AG04450 (cell line): ENCODE measurements around the gene ETS2. TPM values are rescaled to one million over a fixed set of nuclear protein-coding genes. Genes with fewer than 3 reads are reported as not detected.

Source experiments
- CTCF ChIA-PET: fragments of 300-600, 350-600 bp; formaldehyde crosslinking; extraction: SDS; loops from one replicate; lab custom pipeline; 2022; ENCODE audit warnings: antibody characterized with exemption, inconsistent platforms; lab: Charles Lee
- POLR2A ChIA-PET: fragments of 350-600 bp; formaldehyde crosslinking; extraction: SDS; loops from one replicate; lab custom pipeline; 2021; ENCODE audit warnings: antibody characterized with exemption, inconsistent platforms; lab: Yijun Ruan, JAX
- DNase-seq: peaks from one replicate; pipeline ENCODE4 v3.0.0-alpha.2; 2011; ENCODE audit warnings: low read depth, low spot score
- H3K27ac ChIP-seq: one replicate; pipeline ENCODE4 v1.5.1; 2012; ENCODE audit warnings: low read depth, low read length, control low read depth
- H3K27me3 ChIP-seq: one replicate; pipeline ENCODE4 v1.6.0; 2012; ENCODE audit warnings: low read length; ENCODE audit not compliant: control insufficient read depth, insufficient read depth
- H3K4me3 ChIP-seq: 2 replicates; pipeline ENCODE4 v1.5.1; 2011; ENCODE audit warnings: mild to moderate bottlenecking, low read depth, low read length, control low read depth
- H3K9me3 ChIP-seq: 2 replicates; pipeline ENCODE4 v1.5.1; 2012; ENCODE audit warnings: low read length; ENCODE audit not compliant: control insufficient read depth, insufficient read depth
- CTCF ChIP-seq: IDR thresholded peaks from 2 replicates; pipeline ENCODE4 v1.5.1; 2011; ENCODE audit warnings: low read depth, low read length, control low read depth, inconsistent platforms
- polyA plus RNA-seq: library from polyadenylated mRNA; depleted of rRNA; stranded (reverse); fragments of >200 nt; gene quantifications from 2 replicates; pipeline ENCODE4 v1.2.3, GENCODE V29; 2011

The ETS2 gene
- polyA plus RNA-seq, 1 experiment = 60.1 TPM

GRCh38 chr21:38818325-38818723 lies 12.6 kb downstream of the ETS2 start:
- no peak for DNase-seq
- TF ChIP-seq CTCF = no peak
- POLR2A ChIA-PET = interaction anchor here (1.0 to 1.1 kb wide), 3 partner anchors 9 to 45 kb away, joined by 3 read pairs; partner anchors contain the start of gene ETS2
- CTCF ChIA-PET = no interaction called here
- Histone ChIP-seq H3K4me3 (no peak overlapping the region), H3K9me3 (no peaks in the 10 kb centered on the region), H3K27me3 (no peaks in the 10 kb centered on the region), H3K27ac (no peak overlapping the region)

- ChIA-PET POLR2A (interaction anchor here (0.5 to 1.1 kb wide), 2 partner anchors 64 to 210 kb away, joined by 3 to 5 read pairs; no protein-coding TSS in a partner anchor), CTCF (interaction anchor here (1.2 kb wide), 1 partner anchor 319 kb away, joined by 3 read pairs; no protein-coding TSS in a partner anchor)
- TF ChIP-seq CTCF = no peak
- Histone ChIP-seq H3K4me3 (no peak overlapping the region), H3K27me3 (no peaks in the 10 kb centered on the region), H3K27ac (peak overlapping the region; percentile 52), H3K9me3 (no peaks in the 10 kb centered on the region)
- DNase-seq = no peak
These were observed 13.5 kb downstream of the ETS2 start for GRCh38 chr21:38819051-38819718.

- TF ChIP-seq CTCF = no peak
- ChIA-PET CTCF (interaction anchor here (1.2 kb wide), 1 partner anchor 318 kb away, joined by 3 read pairs; no protein-coding TSS in a partner anchor), POLR2A (interaction anchor here (0.5 to 1.1 kb wide), 2 partner anchors 64 to 210 kb away, joined by 3 to 5 read pairs; no protein-coding TSS in a partner anchor)
- no peak for DNase-seq
- Histone ChIP-seq H3K27me3 (no peaks in the 10 kb centered on the region), H3K4me3 (no peak overlapping the region), H3K27ac (peak overlapping the region; percentile 52), H3K9me3 (no peaks in the 10 kb centered on the region)
These were observed 14.0 kb downstream of the ETS2 start for GRCh38 chr21:38819719-38820159.

GRCh38 chr21:38820471-38821239 lies 14.9 kb downstream of the ETS2 start:
- Histone ChIP-seq H3K4me3 (no peak overlapping the region), H3K27me3 (no peaks in the 10 kb centered on the region), H3K9me3 (no peaks in the 10 kb centered on the region), H3K27ac (no peak overlapping the region)
- DNase-seq = no peak
- ChIA-PET CTCF (interaction anchor here (1.2 kb wide), 1 partner anchor 317 kb away, joined by 3 read pairs; no protein-coding TSS in a partner anchor), POLR2A (interaction anchor here (1.1 kb wide), 1 partner anchor 209 kb away, joined by 3 read pairs; no protein-coding TSS in a partner anchor)
- no peak for TF ChIP-seq CTCF

- Histone ChIP-seq H3K27me3 (no peaks in the 10 kb centered on the region), H3K27ac (no peak overlapping the region), H3K9me3 (no peaks in the 10 kb centered on the region; the same call in 1 of the 2 replicates), H3K4me3 (no peak overlapping the region)
- CTCF ChIA-PET = no interaction called here
- DNase-seq = no peak
- POLR2A ChIA-PET = no interaction called here
- no peak for TF ChIP-seq CTCF
These were observed 15.5 kb downstream of the ETS2 start for GRCh38 chr21:38821248-38821647.
